Measurements from ENCODE around the gene PDGFC. TPM values are rescaled to one million over a fixed set of nuclear protein-coding genes. Genes with fewer than 3 reads are reported as not detected.

The PDGFC gene
- polyA plus RNA-seq, 1 donor (not counting 4 experiments of a cell fraction or from before 2014, with no cell fraction given): 29.7 TPM

DNA sequence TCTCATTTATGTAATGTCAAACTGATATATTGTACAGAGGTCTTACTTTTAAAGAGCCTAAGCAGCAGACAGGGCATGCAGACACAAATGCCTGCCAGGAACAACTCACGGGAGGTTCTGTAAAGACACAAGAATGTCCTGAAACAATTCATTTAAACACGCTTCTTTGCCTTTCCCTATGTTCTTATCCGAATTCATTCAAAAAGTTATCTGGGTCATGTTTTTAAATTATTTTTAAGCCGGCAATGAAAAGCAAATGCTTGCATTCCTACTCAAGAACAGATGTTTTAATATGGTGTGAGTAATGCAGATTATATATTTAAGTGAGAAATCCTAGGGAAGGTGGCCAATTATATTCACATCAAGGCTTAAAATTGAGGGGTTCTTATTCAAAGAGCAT is 192.6 kb downstream of the PDGFC start:
- H3K9ac ChIP-seq (ENCODE audit: control insufficient read depth, extremely low read depth, insufficient read depth, low read length): peak overlapping the region; percentile 30
- no peaks in the 10 kb centered on the region for H4K20me1 ChIP-seq (ENCODE audit: control insufficient read depth, extremely low read depth, insufficient read depth, low read length)
- H3K9me1 ChIP-seq (ENCODE audit: control insufficient read depth, extremely low read depth, insufficient read depth, low read length): no peaks in the 10 kb centered on the region
- dilution Hi-C loops (cut with MboI; ENCODE audit: extremely low pct_ligation_motif_present, low sequenced_read_pairs): no loop called here
- FAIRE-seq (peak; percentile 80), DNase-seq (ENCODE audit: low read depth, low spot score) (no peak)
- peak overlapping the region; percentile 80 for H3K27ac ChIP-seq (ENCODE audit: control insufficient read depth, insufficient read depth, low read length)
- H3K4me2 ChIP-seq (ENCODE audit: control insufficient read depth, extremely low read depth, insufficient read depth, low read depth, low read length): peak overlapping the region; percentile 54
- H3K27me3 ChIP-seq (ENCODE audit: control insufficient read depth, extremely low read depth, insufficient read depth, low read length): no peaks in the 10 kb centered on the region
- no peak overlapping the region for H2AFZ ChIP-seq (ENCODE audit: control insufficient read depth, low read length)
- TF ChIP-seq EZH2 (IDR thresholded peaks at IDR 0.05; ENCODE audit: low read length): no peak
- TF ChIP-seq, protein P1, sequence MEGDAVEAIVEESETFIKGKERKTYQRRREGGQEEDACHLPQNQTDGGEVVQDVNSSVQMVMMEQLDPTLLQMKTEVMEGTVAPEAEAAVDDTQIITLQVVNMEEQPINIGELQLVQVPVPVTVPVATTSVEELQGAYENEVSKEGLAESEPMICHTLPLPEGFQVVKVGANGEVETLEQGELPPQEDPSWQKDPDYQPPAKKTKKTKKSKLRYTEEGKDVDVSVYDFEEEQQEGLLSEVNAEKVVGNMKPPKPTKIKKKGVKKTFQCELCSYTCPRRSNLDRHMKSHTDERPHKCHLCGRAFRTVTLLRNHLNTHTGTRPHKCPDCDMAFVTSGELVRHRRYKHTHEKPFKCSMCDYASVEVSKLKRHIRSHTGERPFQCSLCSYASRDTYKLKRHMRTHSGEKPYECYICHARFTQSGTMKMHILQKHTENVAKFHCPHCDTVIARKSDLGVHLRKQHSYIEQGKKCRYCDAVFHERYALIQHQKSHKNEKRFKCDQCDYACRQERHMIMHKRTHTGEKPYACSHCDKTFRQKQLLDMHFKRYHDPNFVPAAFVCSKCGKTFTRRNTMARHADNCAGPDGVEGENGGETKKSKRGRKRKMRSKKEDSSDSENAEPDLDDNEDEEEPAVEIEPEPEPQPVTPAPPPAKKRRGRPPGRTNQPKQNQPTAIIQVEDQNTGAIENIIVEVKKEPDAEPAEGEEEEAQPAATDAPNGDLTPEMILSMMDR (optimal IDR thresholded peaks at IDR 0.05 in 1 of 3, IDR thresholded peaks at IDR 0.05 in 1 of 3, conservative IDR thresholded peaks at IDR 0.05 in 1 of 3; ENCODE audit: extremely low read depth in 1 of 3, insufficient read depth in 2 of 3, low read length in 3 of 3): no peak
- H3K79me2 ChIP-seq (ENCODE audit: control insufficient read depth, insufficient read depth, low read length): peaks cover 33% of the 10 kb centered on the region
- H3K36me3 ChIP-seq (ENCODE audit: control insufficient read depth in 2 of 2, extremely low read depth in 1 of 2, insufficient read depth in 2 of 2, low read length in 2 of 2): peaks cover 0 to 3% of the 10 kb centered on the region in 2 experiments
- peaks cover 83% of the 10 kb centered on the region for H3K4me1 ChIP-seq (ENCODE audit: control insufficient read depth, extremely low read depth, insufficient read depth, low read length)
- peak overlapping the region in 1 of 3 experiments; percentile 10 for H3K4me3 ChIP-seq (ENCODE audit: control insufficient read depth in 2 of 3, extremely low read depth in 1 of 3, insufficient read depth in 2 of 3, low read depth in 1 of 3, low read length in 3 of 3)
- no peaks in the 10 kb centered on the region for H3K9me3 ChIP-seq (ENCODE audit: control insufficient read depth, low read depth, low read length)

DNA sequence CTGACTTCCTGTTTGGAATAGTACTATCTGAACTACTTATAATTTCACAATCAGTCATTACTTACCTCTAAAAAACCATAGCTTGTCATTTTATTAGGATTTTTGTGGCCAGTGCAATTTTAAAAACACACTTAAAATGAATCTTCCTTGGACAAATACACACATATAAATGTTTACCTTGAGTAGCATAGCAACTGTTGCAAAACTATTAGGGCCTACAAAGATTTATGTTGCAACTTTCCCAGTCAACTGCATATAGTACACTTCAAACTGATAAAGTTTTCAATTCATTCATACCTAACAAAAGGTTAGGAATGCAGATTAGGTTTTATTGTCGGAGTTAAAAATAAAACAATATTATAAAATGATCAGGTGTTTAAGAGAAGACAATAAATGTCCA is 193.0 kb downstream of the PDGFC start:
- dilution Hi-C loops (cut with MboI; ENCODE audit: extremely low pct_ligation_motif_present, low sequenced_read_pairs): no loop called here
- no peak for DNase-seq (ENCODE audit: low read depth, low spot score)

More for the DNA sequence above, 193.0 kb downstream of the PDGFC start:
- Histone ChIP-seq H3K9me1 (ENCODE audit: control insufficient read depth, extremely low read depth, insufficient read depth, low read length) (no peaks in the 10 kb centered on the region), H3K4me3 (ENCODE audit: control insufficient read depth in 2 of 3, extremely low read depth in 1 of 3, insufficient read depth in 2 of 3, low read depth in 1 of 3, low read length in 3 of 3) (peak overlapping the region in 1 of 3 experiments; percentile 10), H3K27ac (ENCODE audit: control insufficient read depth, insufficient read depth, low read length) (peak overlapping the region; percentile 80), H2AFZ (ENCODE audit: control insufficient read depth, low read length) (no peak overlapping the region), H3K36me3 (ENCODE audit: control insufficient read depth in 2 of 2, extremely low read depth in 1 of 2, insufficient read depth in 2 of 2, low read length in 2 of 2) (peaks cover 0 to 3% of the 10 kb centered on the region in 2 experiments), H3K79me2 (ENCODE audit: control insufficient read depth, insufficient read depth, low read length) (peaks cover 33% of the 10 kb centered on the region), H4K20me1 (ENCODE audit: control insufficient read depth, extremely low read depth, insufficient read depth, low read length) (no peaks in the 10 kb centered on the region), H3K4me1 (ENCODE audit: control insufficient read depth, extremely low read depth, insufficient read depth, low read length) (peaks cover 87% of the 10 kb centered on the region), H3K9me3 (ENCODE audit: control insufficient read depth, low read depth, low read length) (no peaks in the 10 kb centered on the region), H3K4me2 (ENCODE audit: control insufficient read depth, extremely low read depth, insufficient read depth, low read depth, low read length) (peak overlapping the region; percentile 54), H3K9ac (ENCODE audit: control insufficient read depth, extremely low read depth, insufficient read depth, low read length) (peak overlapping the region; percentile 30), H3K27me3 (ENCODE audit: control insufficient read depth, extremely low read depth, insufficient read depth, low read length) (no peaks in the 10 kb centered on the region)
- no peak for TF ChIP-seq EZH2 (IDR thresholded peaks at IDR 0.05; ENCODE audit: low read length)
- TF ChIP-seq, protein P1 (optimal IDR thresholded peaks at IDR 0.05 in 1 of 3, IDR thresholded peaks at IDR 0.05 in 1 of 3, conservative IDR thresholded peaks at IDR 0.05 in 1 of 3; ENCODE audit: extremely low read depth in 1 of 3, insufficient read depth in 2 of 3, low read length in 3 of 3): no peak
- FAIRE-seq: no peak

All from keratinocyte (primary cell).